Tibial artery (tissue), 4 donors: ENCODE measurements around the gene NPM3.

Source experiments
- DNase-seq, 2 donors: peaks; one replicate each; pipeline ENCODE4 v3.0.0-alpha.2; 2019
- H3K27ac ChIP-seq, 2 donors: fragments of 200-600 bp; sonication (generic) in 1 of 2; 1 replicate in 1 of 2; 2 replicates in 1 of 2; pipeline ENCODE4 v1.5.1; 2018 to 2019; ENCODE audit warnings: mild to moderate bottlenecking in 1 of 2
- H3K27me3 ChIP-seq, 2 donors: fragments of 200-600 bp; sonication (generic) in 1 of 2; one replicate each; pipeline versions ENCODE4 v1.5.1 to v1.6.0; 2016 to 2019
- H3K36me3 ChIP-seq, 3 donors: fragments of 200-600 bp; sonication (generic) in 2 of 3; one replicate each; pipeline ENCODE4 v1.5.1; 2016 to 2019; ENCODE audit warnings: mild to moderate bottlenecking in 2 of 3
- H3K4me1 ChIP-seq, 4 donors: fragments of 200-600 bp; sonication (generic) in 2 of 4; 1 replicate in 3 of 4; 2 replicates in 1 of 4; pipeline ENCODE4 v1.5.1; 2016 to 2019
- H3K4me3 ChIP-seq, 2 donors: fragments of 200-600 bp; sonication (generic) in 1 of 2; 1 replicate in 1 of 2; 2 replicates in 1 of 2; pipeline ENCODE4 v1.5.1; 2018 to 2019; ENCODE audit warnings: mild to moderate bottlenecking in 2 of 2
- H3K9me3 ChIP-seq, 3 donors: fragments of 200-600 bp; sonication (generic) in 1 of 3; one replicate each; pipeline ENCODE4 v1.5.1; 2016 to 2019
- CTCF ChIP-seq, 2 experiments: fragments of 200-600 bp in 1 of 2; fragments of 450-650 bp in 1 of 2; IDR thresholded peaks; one replicate each; pipeline ENCODE4 v1.5.1; 2017 to 2019; ENCODE audit warnings: antibody characterized with exemption in 2 of 2, mild to moderate bottlenecking in 1 of 2, moderate library complexity in 1 of 2
- intact Hi-C: fragments of 100-400 bp; cut with DNase I; formaldehyde crosslinking; loops from one replicate; pipeline ENCODE4 v1.15.0; 2023; ENCODE audit warnings: low total_unique reads

Gene NPM3

GRCh38 chr10:101778781-101779543 is 4.3 kb downstream of the NPM3 start:
- H3K27ac ChIP-seq: no peak overlapping the region
- peak overlapping the region; percentile 20 to 40 for H3K4me3 ChIP-seq
- no peaks in the 10 kb centered on the region for H3K9me3 ChIP-seq
- H3K36me3 ChIP-seq: peaks cover 0 to under 1% (median under 1%) of the 10 kb centered on the region in 3 donors
- peaks cover 4 to 66% (median 53%) of the 10 kb centered on the region in 4 donors for H3K4me1 ChIP-seq
- DNase-seq: peak in 1 of 2 donors; percentile 64
- no peak for TF ChIP-seq CTCF (IDR thresholded peaks at IDR 0.05)
- peaks cover 0 to 68% of the 10 kb centered on the region in 2 donors for H3K27me3 ChIP-seq
- intact Hi-C loops: loop anchor here (10.0 kb wide), 1 partner anchor 194 kb away; the partner anchor contains the start of genes DPCD and POLL

GRCh38 chr10:101778151-101778780 is 5.0 kb downstream of the NPM3 start:
- DNase-seq: peak in 1 of 2 donors; percentile 40
- no peak for TF ChIP-seq CTCF (IDR thresholded peaks at IDR 0.05)
- intact Hi-C loops: loop anchor here (10.0 kb wide), 1 partner anchor 193 kb away; the partner anchor contains the start of genes DPCD and POLL
- H3K4me1 ChIP-seq: peaks cover 4 to 62% (median 52%) of the 10 kb centered on the region in 4 donors
- no peaks in the 10 kb centered on the region for H3K9me3 ChIP-seq
- no peaks in the 10 kb centered on the region for H3K36me3 ChIP-seq
- H3K4me3 ChIP-seq: no peak overlapping the region
- H3K27ac ChIP-seq: no peak overlapping the region
- peaks cover 0 to 73% of the 10 kb centered on the region in 2 donors for H3K27me3 ChIP-seq

- Histone ChIP-seq H3K27ac (no peak overlapping the region), H3K27me3 (peaks cover 0 to 79% of the 10 kb centered on the region in 2 donors), H3K4me1 (peaks cover 4 to 60% (median 50%) of the 10 kb centered on the region in 4 donors), H3K36me3 (no peaks in the 10 kb centered on the region), H3K9me3 (no peaks in the 10 kb centered on the region), H3K4me3 (no peak overlapping the region)
- intact Hi-C loops: loop anchor here (10.0 kb wide), 1 partner anchor 193 kb away; the partner anchor contains the start of genes DPCD and POLL
- peak in 1 of 2 donors; percentile 50 for DNase-seq
- no peak for TF ChIP-seq CTCF (IDR thresholded peaks at IDR 0.05)
These were observed 5.6 kb downstream of the NPM3 start for GRCh38 chr10:101777619-101778145.

- Histone ChIP-seq H3K9me3 (no peaks in the 10 kb centered on the region), H3K4me1 (peaks cover 4 to 50% (median 41%) of the 10 kb centered on the region in 4 donors), H3K27ac (no peak overlapping the region), H3K4me3 (peak overlapping the region; percentile 21 to 26), H3K27me3 (peaks cover 0 to 93% of the 10 kb centered on the region in 2 donors), H3K36me3 (no peaks in the 10 kb centered on the region)
- TF ChIP-seq CTCF (IDR thresholded peaks at IDR 0.05): no peak
- intact Hi-C loops: loop anchor here (10.0 kb wide), 1 partner anchor 191 kb away; the partner anchor contains the start of genes DPCD and POLL
- DNase-seq: peak in 1 of 2 donors; percentile 61
These were observed 7.0 kb downstream of the NPM3 start for GRCh38 chr10:101776161-101776817.
